OCI-LY1 (cell line): Measurements from ENCODE around the gene MX2.

Source experiments
- H2AFZ ChIP-seq: fragments of 200-600 bp; sonication (generic), shearing (Covaris generic); 2 replicates; pipeline ENCODE4 v1.6.0; 2014; ENCODE audit warnings: antibody characterized with exemption, mild to moderate bottlenecking, low read length
- H3F3A ChIP-seq: fragments of 200-600 bp; sonication (generic), shearing (Covaris generic); 2 replicates; pipeline ENCODE4 v1.6.0; 2014; ENCODE audit warnings: mild to moderate bottlenecking, antibody characterized with exemption, low read length, moderate library complexity; ENCODE audit not compliant: insufficient read depth
- H3K27ac ChIP-seq: fragments of 200-600 bp; sonication (generic); 2 replicates; pipeline ENCODE4 v1.5.1; 2014; ENCODE audit warnings: low read length, mixed run types, mild to moderate bottlenecking, low read depth; ENCODE audit not compliant: poor library complexity, severe bottlenecking
- H3K27me3 ChIP-seq: fragments of 200-600 bp; sonication (generic); 2 replicates; pipeline ENCODE4 v1.6.0; 2014; ENCODE audit warnings: antibody characterized with exemption, mild to moderate bottlenecking, low read length, moderate library complexity; ENCODE audit not compliant: insufficient read depth
- H3K36me3 ChIP-seq: fragments of 200-600 bp; sonication (generic); 2 replicates; pipeline ENCODE4 v1.6.1; 2014; ENCODE audit warnings: mild to moderate bottlenecking, antibody characterized with exemption, low read length, moderate library complexity, mixed read lengths; ENCODE audit not compliant: insufficient read depth
- H3K4me1 ChIP-seq: fragments of 200-600 bp; sonication (generic); 2 replicates; pipeline ENCODE4 v1.5.1; 2014; ENCODE audit warnings: mild to moderate bottlenecking, low read length, moderate library complexity; ENCODE audit not compliant: insufficient read depth, severe bottlenecking
- H3K4me2 ChIP-seq: fragments of 200-600 bp; sonication (generic), shearing (Covaris generic); 2 replicates; pipeline ENCODE4 v1.6.1; 2014; ENCODE audit warnings: low read length
- H3K4me3 ChIP-seq: fragments of 200-600 bp; sonication (generic); 2 replicates; pipeline ENCODE4 v1.5.1; 2014; ENCODE audit warnings: low read length, low read depth, mild to moderate bottlenecking, mixed read lengths; ENCODE audit not compliant: poor library complexity, severe bottlenecking
- H3K79me2 ChIP-seq: fragments of 200-600 bp; shearing (Covaris generic); 2 replicates; pipeline ENCODE4 v1.6.1; 2016; ENCODE audit warnings: mixed run types, low read length, mixed read lengths; ENCODE audit not compliant: insufficient read depth
- H3K9ac ChIP-seq: fragments of 200-600 bp; sonication (generic), shearing (Covaris generic); 2 replicates; pipeline ENCODE4 v1.6.1; 2014; ENCODE audit warnings: mild to moderate bottlenecking, low read length, mixed read lengths
- H3K9me2 ChIP-seq: fragments of 200-600 bp; sonication (generic), shearing (Covaris generic); 2 replicates; pipeline ENCODE4 v1.6.1; 2014; ENCODE audit warnings: low read depth, mild to moderate bottlenecking, low read length, mixed read lengths
- H3K9me3 ChIP-seq: fragments of 200-600 bp; shearing (Covaris generic); 2 replicates; pipeline ENCODE4 v1.6.1; 2014; ENCODE audit warnings: low read length, mixed read lengths
- H4K20me1 ChIP-seq: fragments of 200-600 bp; sonication (generic), shearing (Covaris generic); 2 replicates; pipeline ENCODE4 v1.6.0; 2016; ENCODE audit warnings: mild to moderate bottlenecking, low read length; ENCODE audit not compliant: insufficient read depth
- CTCF ChIP-seq: fragments of 200-600 bp; sonication (generic), shearing (Covaris generic); IDR thresholded peaks from 2 replicates; pipeline ENCODE4 v1.5.1; 2017; ENCODE audit warnings: mild to moderate bottlenecking, antibody characterized with exemption, low read length, moderate library complexity, mixed read lengths
- EZH2 ChIP-seq: fragments of 200-600 bp; sonication (generic), shearing (Covaris generic); IDR thresholded peaks from 2 replicates; pipeline ENCODE4 v1.8.0; 2017; ENCODE audit warnings: borderline replicate concordance, mixed run types, mild to moderate bottlenecking, antibody characterized with exemption, low read length, moderate library complexity, mixed read lengths

MX2 gene

DNA sequence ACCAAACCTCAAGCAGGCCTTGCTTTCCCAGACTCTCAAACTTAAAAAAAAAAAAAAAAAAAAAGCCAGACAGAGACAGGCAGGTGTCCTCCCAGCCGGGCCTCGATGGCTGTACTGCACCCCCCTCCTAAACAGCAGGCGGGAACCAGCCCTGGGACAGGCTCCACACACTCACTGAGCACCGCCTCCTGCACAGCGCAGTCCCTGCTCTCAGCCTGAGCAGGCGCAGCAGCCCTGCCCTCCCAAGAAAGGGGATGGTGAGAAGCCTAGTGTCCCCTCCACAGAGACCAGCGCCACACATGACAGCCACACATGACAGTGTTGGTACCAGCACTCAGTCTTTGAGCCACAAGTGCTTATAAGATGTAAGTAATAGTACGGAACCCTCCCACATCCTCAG, 11.9 kb downstream of the MX2 start:
- no peaks in the 10 kb centered on the region for H4K20me1 ChIP-seq
- H3K27me3 ChIP-seq, result no peaks in the 10 kb centered on the region
- peaks cover 37% of the 10 kb centered on the region for H3K4me1 ChIP-seq
- H3K4me3 ChIP-seq, result no peak overlapping the region
- H3F3A ChIP-seq, result no peaks in the 10 kb centered on the region
- H3K9me3 ChIP-seq, result no peaks in the 10 kb centered on the region
- H3K4me2 ChIP-seq, result no peak overlapping the region; the same call in 1 of the 2 replicates
- H3K9ac ChIP-seq, result no peak overlapping the region
- no peak overlapping the region for H2AFZ ChIP-seq
- no peaks in the 10 kb centered on the region for H3K9me2 ChIP-seq
- H3K27ac ChIP-seq, result no peak overlapping the region
- TF ChIP-seq CTCF (no peak), EZH2 (no peak)
- peaks cover 31% of the 10 kb centered on the region for H3K79me2 ChIP-seq
- peaks cover 59% of the 10 kb centered on the region for H3K36me3 ChIP-seq

- Histone ChIP-seq H3K4me1 (peaks cover 32% of the 10 kb centered on the region), H4K20me1 (no peaks in the 10 kb centered on the region), H3K9ac (no peak overlapping the region), H3K79me2 (peaks cover 31% of the 10 kb centered on the region), H3F3A (no peaks in the 10 kb centered on the region), H3K4me3 (no peak overlapping the region), H3K9me3 (no peaks in the 10 kb centered on the region), H3K36me3 (peaks cover 64% of the 10 kb centered on the region), H3K27ac (no peak overlapping the region), H3K4me2 (no peak overlapping the region), H2AFZ (no peak overlapping the region), H3K9me2 (no peaks in the 10 kb centered on the region), H3K27me3 (no peaks in the 10 kb centered on the region)
- TF ChIP-seq CTCF, result no peak
- no peak for TF ChIP-seq EZH2
Observed at GRCh38 chr21:41374177-41374712, 12.4 kb downstream of the MX2 start.

- Histone ChIP-seq H3K4me3 (no peak overlapping the region), H3K27me3 (no peaks in the 10 kb centered on the region), H3K36me3 (peaks cover 71% of the 10 kb centered on the region), H3K79me2 (peaks cover 31% of the 10 kb centered on the region), H3K27ac (peak overlapping the region; percentile 34), H4K20me1 (no peaks in the 10 kb centered on the region), H3K4me2 (no peak overlapping the region; the same call in 1 of the 2 replicates), H3K4me1 (peaks cover 28% of the 10 kb centered on the region), H3K9ac (no peak overlapping the region), H3K9me2 (no peaks in the 10 kb centered on the region), H3K9me3 (no peaks in the 10 kb centered on the region), H2AFZ (no peak overlapping the region), H3F3A (no peaks in the 10 kb centered on the region)
- TF ChIP-seq EZH2, result no peak
- no peak for TF ChIP-seq CTCF
Observed at GRCh38 chr21:41374867-41375533, 13.2 kb downstream of the MX2 start.
